RWPE1 (cell line): Measurements from ENCODE around the gene STARD9.

Source experiments
- CTCF ChIA-PET: fragments of 350-600 bp; sonication (Branson Sonifier 250); formaldehyde crosslinking; extraction: SDS; loops from one replicate; lab custom pipeline; 2021; lab: Yijun Ruan, JAX
- POLR2A ChIA-PET: fragments of 400-600 bp; formaldehyde crosslinking; extraction: SDS; loops from one replicate; lab custom pipeline; 2020; ENCODE audit warnings: antibody characterized with exemption; ENCODE audit not compliant: low non-redundant PET; lab: Yijun Ruan, JAX
- DNase-seq: peaks from one replicate; pipeline ENCODE4 v3.0.0; 2012; ENCODE audit warnings: low spot score
- H3K27ac ChIP-seq: fragments of 450-650 bp; 2 replicates; pipeline ENCODE4 v1.5.1; 2017
- TF ChIP-seq, protein P1 (sequence below): fragments of 450-650 bp; conservative IDR thresholded peaks from 2 replicates; pipeline ENCODE4 v1.5.1; 2017; ENCODE audit warnings: low read depth, mild to moderate bottlenecking

The STARD9 gene

DNA sequence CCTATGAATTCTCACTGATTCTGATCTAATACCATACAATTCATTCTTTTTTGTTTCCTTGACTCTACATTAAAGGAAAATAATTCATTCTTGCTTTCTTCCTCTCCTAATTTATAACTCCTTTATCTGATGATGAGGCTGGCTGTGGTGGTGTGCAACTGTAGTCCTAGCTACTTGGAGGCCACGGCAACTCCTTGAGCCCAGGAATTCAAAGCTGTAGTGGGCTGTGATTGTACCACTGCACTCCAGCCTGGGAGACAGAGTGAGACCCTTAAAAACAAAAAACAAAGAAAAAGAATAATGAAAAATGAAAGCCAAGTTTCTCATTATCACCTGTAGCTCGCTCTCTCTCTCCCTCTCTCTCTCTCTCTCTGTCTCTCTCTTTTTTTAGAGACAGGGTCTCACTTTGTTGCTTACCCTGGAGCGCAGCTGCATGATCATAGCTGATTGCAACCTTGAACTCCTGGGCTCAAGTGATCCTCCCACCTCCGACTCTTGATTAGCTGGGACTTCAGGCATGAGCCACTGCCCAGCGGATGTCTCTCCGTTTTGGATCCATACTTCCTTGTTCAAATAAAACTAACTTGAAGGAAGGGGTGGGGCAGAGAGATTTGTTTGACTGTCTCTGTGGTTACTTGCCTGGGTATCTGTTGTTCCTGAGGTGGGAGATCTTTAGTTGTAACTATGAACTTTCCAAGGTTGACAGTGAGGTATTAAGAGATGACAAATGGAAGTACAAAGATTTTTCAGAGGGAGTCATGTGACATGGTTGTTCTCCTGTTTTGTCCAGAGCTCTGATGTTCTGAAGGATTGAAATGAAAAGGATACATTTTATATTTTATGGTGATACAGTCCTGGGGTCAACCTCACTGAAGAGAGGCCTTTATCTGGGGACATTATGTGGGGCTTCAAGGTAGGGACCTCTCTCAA lies 46.9 kb downstream of the STARD9 start:
- ChIA-PET POLR2A (interaction anchor here (0.5 kb wide), 1 partner anchor 802 kb away, joined by 3 read pairs; no protein-coding TSS in a partner anchor), CTCF (no interaction called here)
- DNase-seq, result no peak
- TF ChIP-seq, protein P1, sequence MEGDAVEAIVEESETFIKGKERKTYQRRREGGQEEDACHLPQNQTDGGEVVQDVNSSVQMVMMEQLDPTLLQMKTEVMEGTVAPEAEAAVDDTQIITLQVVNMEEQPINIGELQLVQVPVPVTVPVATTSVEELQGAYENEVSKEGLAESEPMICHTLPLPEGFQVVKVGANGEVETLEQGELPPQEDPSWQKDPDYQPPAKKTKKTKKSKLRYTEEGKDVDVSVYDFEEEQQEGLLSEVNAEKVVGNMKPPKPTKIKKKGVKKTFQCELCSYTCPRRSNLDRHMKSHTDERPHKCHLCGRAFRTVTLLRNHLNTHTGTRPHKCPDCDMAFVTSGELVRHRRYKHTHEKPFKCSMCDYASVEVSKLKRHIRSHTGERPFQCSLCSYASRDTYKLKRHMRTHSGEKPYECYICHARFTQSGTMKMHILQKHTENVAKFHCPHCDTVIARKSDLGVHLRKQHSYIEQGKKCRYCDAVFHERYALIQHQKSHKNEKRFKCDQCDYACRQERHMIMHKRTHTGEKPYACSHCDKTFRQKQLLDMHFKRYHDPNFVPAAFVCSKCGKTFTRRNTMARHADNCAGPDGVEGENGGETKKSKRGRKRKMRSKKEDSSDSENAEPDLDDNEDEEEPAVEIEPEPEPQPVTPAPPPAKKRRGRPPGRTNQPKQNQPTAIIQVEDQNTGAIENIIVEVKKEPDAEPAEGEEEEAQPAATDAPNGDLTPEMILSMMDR, result no peak
- no peak overlapping the region for H3K27ac ChIP-seq

DNA sequence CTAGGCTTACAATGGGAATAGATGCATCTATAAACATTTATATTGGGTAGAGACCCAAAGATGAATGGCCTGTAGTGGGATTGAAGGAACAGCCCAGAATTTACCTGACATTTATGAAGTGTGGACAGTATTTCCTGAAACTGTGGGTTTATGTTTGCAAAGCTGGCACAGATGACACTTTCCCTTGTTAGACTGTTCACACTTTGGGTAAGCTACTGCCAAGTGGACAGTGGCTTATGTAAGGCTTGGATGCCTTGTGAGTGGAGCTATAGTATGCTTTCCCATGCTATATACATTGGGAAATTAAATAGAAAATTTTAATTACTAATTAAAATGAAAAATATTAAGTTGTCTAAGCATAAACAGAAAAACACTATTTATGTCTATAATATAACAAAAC lies 48.5 kb downstream of the STARD9 start:
- DNase-seq, result no peak
- POLR2A ChIA-PET, result no interaction called here
- no peak overlapping the region for H3K27ac ChIP-seq
- CTCF ChIA-PET, result interaction anchor here (0.6 to 0.7 kb wide), 2 partner anchors 26 to 27 kb away, joined by 3 to 5 read pairs; no protein-coding TSS in a partner anchor
- TF ChIP-seq, protein P1, result no peak

DNA sequence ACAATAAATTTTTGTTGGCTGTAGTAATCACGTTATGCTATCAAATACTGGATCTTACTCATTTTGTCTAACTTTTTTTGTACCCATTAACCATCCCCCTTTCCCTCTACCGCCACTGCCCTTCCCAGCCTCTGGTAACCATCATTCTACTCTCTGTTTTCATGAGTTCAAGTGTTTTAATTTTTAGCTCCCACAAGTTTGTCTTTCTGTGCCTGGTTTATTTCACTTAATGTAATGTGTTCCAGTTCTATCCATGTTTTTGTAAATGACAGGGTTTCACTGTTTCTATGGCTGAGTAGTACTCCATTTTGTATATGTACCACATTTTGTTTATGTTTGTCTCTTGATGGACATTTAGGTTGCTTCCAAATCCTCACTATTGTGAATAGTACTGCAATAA lies 52.1 kb downstream of the STARD9 start:
- ChIA-PET POLR2A (no interaction called here), CTCF (no interaction called here)
- TF ChIP-seq, protein P1, result no peak
- no peak overlapping the region for H3K27ac ChIP-seq
- no peak for DNase-seq

DNA sequence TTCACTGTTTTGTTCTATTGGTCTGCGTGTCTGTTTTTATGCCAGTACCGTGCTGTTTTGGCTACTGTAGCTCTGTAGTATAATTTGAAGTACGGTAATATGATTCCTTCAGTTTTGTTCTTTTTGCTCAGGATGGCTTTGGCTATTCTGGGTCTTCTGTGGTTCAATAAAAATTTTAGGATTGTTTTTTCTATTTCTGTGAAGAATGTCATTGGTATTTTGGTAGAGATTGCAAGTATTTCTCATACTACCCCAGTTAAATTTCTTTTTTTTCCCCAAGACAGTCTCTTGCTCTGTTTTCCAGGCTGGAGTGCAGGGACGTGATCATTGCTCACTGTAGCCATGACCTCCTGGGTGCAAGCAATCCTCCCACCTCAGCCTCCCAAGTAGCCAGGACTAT lies 53.4 kb downstream of the STARD9 start:
- no peak overlapping the region for H3K27ac ChIP-seq
- TF ChIP-seq, protein P1, result no peak

DNA sequence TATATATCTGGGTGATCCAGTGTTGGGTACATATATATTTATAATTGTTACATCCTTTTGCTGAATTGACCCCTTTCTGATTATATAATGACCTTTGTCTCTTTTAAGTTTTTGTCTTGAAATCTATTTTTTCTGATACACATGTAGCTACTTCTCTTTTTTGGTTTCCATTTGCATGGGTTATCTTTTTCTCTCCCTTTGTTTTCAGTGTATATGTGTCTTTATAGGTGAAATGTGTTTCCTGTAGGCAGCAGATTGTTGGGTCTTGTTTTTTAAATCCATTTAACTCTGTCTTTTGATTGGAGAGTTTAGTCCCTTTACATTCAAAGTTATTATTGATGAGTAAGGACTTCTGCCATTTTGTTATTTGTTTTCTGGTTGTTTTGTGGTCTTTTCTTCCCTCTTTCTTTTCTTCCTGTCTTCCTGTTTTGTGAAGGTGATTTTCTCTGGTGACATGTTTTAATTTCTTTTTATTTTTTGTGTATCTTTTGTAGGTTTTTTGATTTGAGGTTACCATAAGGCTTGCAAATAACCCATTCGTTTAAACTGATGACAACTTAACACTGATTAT lies 56.8 kb downstream of the STARD9 start:
- H3K27ac ChIP-seq, result no peak overlapping the region
- CTCF ChIA-PET, result interaction anchor here (0.6 to 1.0 kb wide), 3 partner anchors 49 to 517 kb away, joined by 3 to 9 read pairs (median 4); no protein-coding TSS in a partner anchor
- TF ChIP-seq, protein P1, result no peak
- DNase-seq, result no peak
- POLR2A ChIA-PET, result no interaction called here

More for the DNA sequence above, 53.4 kb downstream of the STARD9 start:
- DNase-seq, result no peak
- ChIA-PET CTCF (no interaction called here), POLR2A (no interaction called here)

DNA sequence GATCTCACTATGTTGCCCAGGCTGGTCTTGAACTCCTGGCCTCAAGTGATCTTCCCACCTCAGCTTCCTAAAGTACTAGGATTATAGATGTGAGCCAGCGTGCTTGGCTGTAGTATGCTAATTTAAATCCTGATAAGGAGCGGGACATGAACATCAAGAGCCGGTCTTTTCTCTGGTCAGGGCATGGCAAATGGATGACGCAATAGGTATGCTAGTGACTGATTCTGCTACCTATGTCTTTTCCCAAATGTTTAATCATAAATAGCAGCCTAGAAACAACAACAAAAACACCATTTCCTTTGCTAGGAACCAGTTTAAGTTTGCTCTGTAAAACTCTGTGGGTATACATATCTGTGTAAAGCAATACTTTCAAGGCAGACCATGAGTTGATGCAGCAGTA lies 64.7 kb downstream of the STARD9 start:
- DNase-seq, result no peak
- H3K27ac ChIP-seq, result no peak overlapping the region
- POLR2A ChIA-PET, result no interaction called here
- TF ChIP-seq, protein P1, result no peak
- CTCF ChIA-PET, result interaction anchor here (0.6 kb wide), 1 partner anchor 398 kb away, joined by 4 read pairs; no protein-coding TSS in a partner anchor
